GM12878 (cell line): Measurements from ENCODE around the gene ZFC3H1. TPM values are rescaled to one million over a fixed set of nuclear protein-coding genes. Genes with fewer than 3 reads are reported as not detected.

ENCODE experiments used
- ATAC-seq: fragments of 200-7000 bp; cut with Tn5 transposase; 3 replicates; pipeline ENCODE4 v1.9.1; 2020; ENCODE audit warnings: mild to moderate bottlenecking, moderate library complexity
- BruUV-seq: library from RNA; stranded (reverse); fragments of 400-500 nt; replicated peaks from 2 replicates; lab custom pipeline; 2021; lab: Mats Ljungman, UMichigan
- CTCF ChIA-PET: fragments of 300-600 bp; sonication (Branson Sonifier 250); formaldehyde crosslinking; extraction: SDS; loops from one replicate; lab custom pipeline; 2021; ENCODE audit warnings: inconsistent platforms; lab: Yijun Ruan, JAX
- POLR2A ChIA-PET: fragments of 350-600 bp; formaldehyde crosslinking; extraction: SDS; loops from one replicate; lab custom pipeline; 2021; ENCODE audit warnings: inconsistent platforms; lab: Charles Lee
- RAD21 ChIA-PET: fragments of 300-600 bp; sonication (Branson Sonifier 250); formaldehyde crosslinking; loops from one replicate; lab custom pipeline; 2023; ENCODE audit warnings: antibody characterized with exemption; ENCODE audit not compliant: unreplicated experiment; lab: Charles Lee
- SMC1A ChIA-PET: fragments of 300-600 bp; sonication (Branson Sonifier 250); formaldehyde crosslinking; loops from one replicate; lab custom pipeline; 2023; ENCODE audit not compliant: unreplicated experiment, uncharacterized antibody; lab: Charles Lee
- DNase-seq: peaks from one replicate; pipeline ENCODE4 v3.0.0-alpha.2; 2011; ENCODE audit warnings: low read depth, low spot score
- FAIRE-seq: peaks from 3 replicates; lab custom pipeline; 2011; peaks lifted over from hg19 to GRCh38; lab: Jason Lieb, UNC
- H2AFZ ChIP-seq: 2 replicates; pipeline ENCODE4 v1.6.0; 2011; ENCODE audit warnings: low read depth, low read length, control low read depth; ENCODE audit not compliant: control insufficient read depth
- H3K27ac ChIP-seq: 2 replicates; pipeline ENCODE4 v1.5.1; 2011; ENCODE audit warnings: control low read depth; ENCODE audit not compliant: control insufficient read depth, insufficient read depth
- H3K27me3 ChIP-seq, 2 experiments: replicated peaks in 1 of 2; 2 replicates each; pipeline versions ENCODE4 v1.6.0 to v1.6.1; 2011; ENCODE audit warnings: low read length in 1 of 2; ENCODE audit not compliant: control insufficient read depth in 2 of 2, insufficient read depth in 2 of 2
- H3K36me3 ChIP-seq, 2 experiments: 2 replicates each; pipeline ENCODE4 v1.5.1; 2011; ENCODE audit warnings: low read length in 1 of 2; ENCODE audit not compliant: control insufficient read depth in 2 of 2, insufficient read depth in 2 of 2
- H3K4me1 ChIP-seq: 2 replicates; pipeline ENCODE4 v1.6.1; 2011; ENCODE audit warnings: mild to moderate bottlenecking, low read length, moderate library complexity, mixed read lengths; ENCODE audit not compliant: control insufficient read depth, insufficient read depth
- H3K4me2 ChIP-seq: 2 replicates; pipeline ENCODE4 v1.6.0; 2011; ENCODE audit warnings: control low read depth; ENCODE audit not compliant: control insufficient read depth, insufficient read depth
- H3K4me3 ChIP-seq: fragments of 200-600 bp; sonication (generic); 2 replicates; pipeline ENCODE4 v1.5.1; 2016
- H3K79me2 ChIP-seq: 2 replicates; pipeline ENCODE4 v1.6.0; 2011; ENCODE audit warnings: low read length; ENCODE audit not compliant: control insufficient read depth, insufficient read depth
- H3K9ac ChIP-seq: 2 replicates; pipeline ENCODE4 v1.8.0; 2011; ENCODE audit warnings: low read length, control low read depth, mixed read lengths; ENCODE audit not compliant: control insufficient read depth, insufficient read depth
- H3K9me3 ChIP-seq: replicated peaks from 3 replicates; pipeline ENCODE4 v1.5.1; 2011; ENCODE audit warnings: mild to moderate bottlenecking, low read length; ENCODE audit not compliant: control insufficient read depth, insufficient read depth
- H4K20me1 ChIP-seq: 2 replicates; pipeline ENCODE4 v1.6.0; 2011; ENCODE audit not compliant: control insufficient read depth, insufficient read depth
- ASH2L ChIP-seq: fragments of 300-600, 200-600 bp; sonication (generic); IDR thresholded peaks from 2 replicates; pipeline ENCODE4 v1.6.1; 2017; ENCODE audit warnings: low read depth, mild to moderate bottlenecking, borderline replicate concordance
- E2F8 ChIP-seq: fragments of 450-650 bp; IDR thresholded peaks from 2 replicates; pipeline ENCODE4 v1.6.1; 2018; ENCODE audit warnings: mild to moderate bottlenecking, low read depth, moderate library complexity; ENCODE audit not compliant: partially characterized antibody
- HDGF ChIP-seq: fragments of 450-650 bp; IDR thresholded peaks from 2 replicates; pipeline ENCODE4 v1.6.1; 2016; ENCODE audit warnings: antibody characterized with exemption
- MEF2A ChIP-seq: IDR thresholded peaks from 2 replicates; pipeline ENCODE4 v1.6.1; 2011; ENCODE audit warnings: low read depth, mild to moderate bottlenecking, low read length, moderate library complexity; ENCODE audit not compliant: insufficient read depth
- MXI1 ChIP-seq: fragments of 150-350 bp; IDR thresholded peaks from 2 replicates; pipeline ENCODE4 v1.6.1; 2011; ENCODE audit warnings: low read depth, mild to moderate bottlenecking, inconsistent platforms, low read length, improper control_type of control experiment
- NR2C1 ChIP-seq: fragments of 450-650 bp; IDR thresholded peaks from 2 replicates; pipeline ENCODE4 v1.6.1; 2017; ENCODE audit warnings: antibody characterized with exemption, mild to moderate bottlenecking, moderate library complexity
- POLR2AphosphoS2 ChIP-seq: IDR thresholded peaks from 2 replicates; pipeline ENCODE4 v1.6.1; 2011; ENCODE audit warnings: low read depth, mild to moderate bottlenecking, low read length, improper control_type of control experiment, moderate library complexity
- ZBTB11 ChIP-seq: fragments of 450-650 bp; formaldehyde crosslinking; IDR thresholded peaks from 2 replicates; pipeline ENCODE4 v1.5.0; 2022; ENCODE audit warnings: mild to moderate bottlenecking, missing genetic modification characterization
- WGBS: methylation state at CpG from one replicate; pipeline ENCODE4 v1.1.6; 2016; ENCODE audit warnings: low lambda C conversion rate; ENCODE audit not compliant: insufficient replicate concordance, insufficient coverage; ENCODE audit errors: missing lambda C conversion rate; 5-methylcytosine and 5-hydroxymethylcytosine counted together
- in situ Hi-C: fragments of 300-500 bp; cut with MboI; formaldehyde crosslinking; loops from 9 replicates; pipeline ENCODE4 v1.14.3; 2018; ENCODE audit warnings: mixed read lengths
- intact Hi-C: fragments of 100-400 bp; cut with micrococcal nuclease; formaldehyde crosslinking; loops from one replicate; pipeline ENCODE4 v1.14.2; 2022; ENCODE audit not compliant: unreplicated experiment
- polyA plus RNA-seq, 11 experiments: library from polyadenylated mRNA; depleted of rRNA in 4 of 11; unstranded in 6 of 11; stranded (reverse) in 5 of 11; fragments of >200 nt; fragmentation: Nextera tagmentation in 4 of 11; fragmentation: Illumina TruSeq in 1 of 11; extraction: Ambion mirVana in 4 of 11; extraction: Trizol in 1 of 11; gene quantifications; 1 replicate in 1 of 11; 2 replicates in 10 of 11; pipeline versions ENCODE4 v1.2.1 to v1.2.3, GENCODE V29; 2011 to 2016; ENCODE audit warnings: inconsistent platforms in 2 of 11, missing spikeins in 2 of 11, low read depth in 1 of 11
- total RNA-seq, 4 experiments: library from RNA; depleted of rRNA in 3 of 4; stranded (reverse); fragments of >200 nt in 3 of 4; fragmentation: Illumina TruSeq in 1 of 4; extraction: Trizol in 1 of 4; gene quantifications; 2 replicates each; pipeline versions ENCODE4 v1.2.1 to v1.2.3, GENCODE V29; 2013 to 2021
- TF ChIP-seq, protein P1 (sequence below): fragments of 450-650 bp; IDR thresholded peaks from 2 replicates; pipeline ENCODE4 v1.6.1; 2017; ENCODE audit warnings: mild to moderate bottlenecking, low read depth, inconsistent platforms; ENCODE audit not compliant: poor library complexity, severe bottlenecking

ZFC3H1 gene
- total and polyA plus RNA-seq, 10 of the 15 experiments (the other 5 are each of a cell fraction or from before 2014, with no cell fraction given): 11.2 to 88.7 (median 25.9) TPM

GRCh38 chr12:71655907-71656306 is 7.7 kb downstream of the ZFC3H1 start:
- peaks cover 17% of the 10 kb centered on the region for H3K9me3 ChIP-seq
- no peak for TF ChIP-seq ZBTB11 (CRISPR knock-in tag)
- TF ChIP-seq, protein P1, sequence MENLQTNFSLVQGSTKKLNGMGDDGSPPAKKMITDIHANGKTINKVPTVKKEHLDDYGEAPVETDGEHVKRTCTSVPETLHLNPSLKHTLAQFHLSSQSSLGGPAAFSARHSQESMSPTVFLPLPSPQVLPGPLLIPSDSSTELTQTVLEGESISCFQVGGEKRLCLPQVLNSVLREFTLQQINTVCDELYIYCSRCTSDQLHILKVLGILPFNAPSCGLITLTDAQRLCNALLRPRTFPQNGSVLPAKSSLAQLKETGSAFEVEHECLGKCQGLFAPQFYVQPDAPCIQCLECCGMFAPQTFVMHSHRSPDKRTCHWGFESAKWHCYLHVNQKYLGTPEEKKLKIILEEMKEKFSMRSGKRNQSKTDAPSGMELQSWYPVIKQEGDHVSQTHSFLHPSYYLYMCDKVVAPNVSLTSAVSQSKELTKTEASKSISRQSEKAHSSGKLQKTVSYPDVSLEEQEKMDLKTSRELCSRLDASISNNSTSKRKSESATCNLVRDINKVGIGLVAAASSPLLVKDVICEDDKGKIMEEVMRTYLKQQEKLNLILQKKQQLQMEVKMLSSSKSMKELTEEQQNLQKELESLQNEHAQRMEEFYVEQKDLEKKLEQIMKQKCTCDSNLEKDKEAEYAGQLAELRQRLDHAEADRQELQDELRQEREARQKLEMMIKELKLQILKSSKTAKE: no peak
- no peak for TF ChIP-seq POLR2AphosphoS2
- TF ChIP-seq ASH2L: no peak
- TF ChIP-seq NR2C1: no peak
- TF ChIP-seq MEF2A: no peak
- TF ChIP-seq MXI1: no peak
- no peak for TF ChIP-seq E2F8
- no peak for TF ChIP-seq HDGF
- ChIA-PET SMC1A (interaction anchor here (1.5 kb wide), 1 partner anchor 26 kb away, joined by 3 read pairs; no protein-coding TSS in a partner anchor), POLR2A (interaction anchor here (0.8 kb wide), 1 partner anchor 8 kb away, joined by 3 read pairs; the partner anchor contains the start of genes THAP2 and ZFC3H1), CTCF (interaction anchor here (1.0 to 2.4 kb wide), 4 partner anchors 20 to 239 kb away, joined by 3 to 8 read pairs (median 4); no protein-coding TSS in a partner anchor), RAD21 (interaction anchor here (0.8 kb wide), 1 partner anchor 92 kb away, joined by 5 read pairs; no protein-coding TSS in a partner anchor)
- no peak overlapping the region for H2AFZ ChIP-seq
- ATAC-seq (peak; percentile 13; the same call in 2 of the 3 replicates), DNase-seq (no peak), FAIRE-seq (no peak)
- no peak overlapping the region for H3K27ac ChIP-seq
- H3K9ac ChIP-seq: no peak overlapping the region
- intact Hi-C loops: no loop called here
- H3K4me2 ChIP-seq: peak overlapping the region; percentile 35; the same call in 1 of the 2 replicates
- no peaks in the 10 kb centered on the region for H4K20me1 ChIP-seq
- no peaks in the 10 kb centered on the region for H3K27me3 ChIP-seq
- H3K4me3 ChIP-seq: peak overlapping the region; percentile 33; the same call in 1 of the 2 replicates
- in situ Hi-C loops: no loop called here
- peaks cover 75% of the 10 kb centered on the region for H3K79me2 ChIP-seq
- WGBS: 100% methylated on average over 1 of the region's 1 CpG
- H3K36me3 ChIP-seq: peaks cover 0 to 42% of the 10 kb centered on the region in 2 experiments; a peak in 2 of 4 replicates
- H3K4me1 ChIP-seq: no peaks in the 10 kb centered on the region
- no TSS peak for BruUV-seq
